Measurements from ENCODE around the gene NEXMIF.
"Not testable (repeated sequence)": the region's sequence is repeated elsewhere in the genome, so short reads cannot be mapped to it uniquely, and the experiment has no call there.

NEXMIF gene

GRCh38 chrX:74797338-74797887 lies 127.8 kb downstream of the NEXMIF start:
- DNase-seq (ENCODE audit: low read depth): no peak

GRCh38 chrX:74788545-74789086 lies 136.6 kb downstream of the NEXMIF start:
- DNase-seq (ENCODE audit: low read depth): no peak

GRCh38 chrX:74784629-74785028 lies 140.6 kb downstream of the NEXMIF start:
- DNase-seq (ENCODE audit: low read depth): no peak

- no peak for DNase-seq (ENCODE audit: low read depth)
Measured at GRCh38 chrX:74781507-74782034, 143.7 kb downstream of the NEXMIF start.

GRCh38 chrX:74779175-74779574 lies 146.1 kb downstream of the NEXMIF start:
- no peak for DNase-seq (ENCODE audit: low read depth)

GRCh38 chrX:74774988-74775387 lies 150.3 kb downstream of the NEXMIF start:
- no peak for DNase-seq (ENCODE audit: low read depth)

- no peak for DNase-seq (ENCODE audit: low read depth)
Measured at GRCh38 chrX:74736450-74736849, 188.8 kb downstream of the NEXMIF start.

- no peak for DNase-seq (ENCODE audit: low read depth)
Measured at GRCh38 chrX:74705269-74705668, 220.0 kb downstream of the NEXMIF start.

- DNase-seq (ENCODE audit: low read depth): not testable (repeated sequence)
Measured at GRCh38 chrX:74701343-74701742, 223.9 kb downstream of the NEXMIF start.

- no peak for DNase-seq (ENCODE audit: low read depth)
Measured at GRCh38 chrX:74684466-74684865, 240.8 kb downstream of the NEXMIF start.

All from activated T-cell treated with anti-CD3 and anti-CD28 coated beads for 1 hour (primary cell).